Measurements from ENCODE around the gene VPS37D. TPM values are rescaled to one million over a fixed set of nuclear protein-coding genes. Genes with fewer than 3 reads are reported as not detected.

Gene VPS37D
- total RNA-seq, 1 experiment from 2014 or later = 0.85 TPM

GRCh38 chr7:73633844-73634243 is 33.8 kb upstream of the VPS37D start:
- Mint-ChIP-seq H3K27ac (no peak overlapping the region), H3K27me3 (ENCODE audit: low read depth) (peaks cover 33% of the 10 kb centered on the region), H3K36me3 (ENCODE audit: insufficient read depth in 1 of 3, low read depth in 3 of 3) (no peaks in the 10 kb centered on the region)

More at GRCh38 chr7:73633844-73634243, 33.8 kb upstream of the VPS37D start:
- DNase-seq = no peak
- Histone ChIP-seq H3K4me2 (ENCODE audit: insufficient read depth, insufficient read length, low read length) (no peak overlapping the region), H3T11ph (ENCODE audit: low read length) (no peak overlapping the region), H3K9ac (ENCODE audit: extremely low read depth, insufficient read length, low read length) (no peak overlapping the region), H4K91ac (ENCODE audit: insufficient read length, low read depth, low read length) (no peak overlapping the region), H3K18ac (ENCODE audit: insufficient read length, low read depth, low read length) (no peak overlapping the region), H3K56ac (ENCODE audit: insufficient read length, low read depth, low read length) (no peak overlapping the region), H3K23me2 (ENCODE audit: insufficient read length, low read depth, low read length, poor library complexity, severe bottlenecking) (no peaks in the 10 kb centered on the region), H4K5ac (ENCODE audit: insufficient read length, low read depth, low read length) (no peak overlapping the region), H2AK5ac (ENCODE audit: insufficient read length, low read length) (no peak overlapping the region), H3K27me3 (ENCODE audit: insufficient read depth, low read length) (no peaks in the 10 kb centered on the region), H2BK120ac (ENCODE audit: low read depth, low read length, poor library complexity, severe bottlenecking) (no peak overlapping the region), H2BK12ac (ENCODE audit: insufficient read length, low read depth, low read length) (no peak overlapping the region), H3K23ac (ENCODE audit: insufficient read length, low read depth, low read length) (no peak overlapping the region), H4K8ac (replicated peaks; ENCODE audit: insufficient read length, low read depth, low read length) (no peak overlapping the region), H2BK15ac (ENCODE audit: low read depth, low read length) (no peak overlapping the region), H3K79me1 (ENCODE audit: insufficient read depth, low read depth, low read length, poor library complexity, severe bottlenecking) (no peaks in the 10 kb centered on the region), H3K14ac (ENCODE audit: insufficient read depth, low read length) (no peak overlapping the region), H3K4ac (ENCODE audit: low read depth, low read length) (no peak overlapping the region), H2BK5ac (ENCODE audit: insufficient read length, low read length) (no peak overlapping the region), H2AFZ (ENCODE audit: low read length) (no peak overlapping the region), H3K79me2 (ENCODE audit: insufficient read depth, low read length) (no peaks in the 10 kb centered on the region), H3K4me1 (ENCODE audit: insufficient read depth, low read length) (no peaks in the 10 kb centered on the region; the same call in 1 of the 2 replicates), H4K20me1 (ENCODE audit: control insufficient read depth, insufficient read depth, insufficient read length) (no peaks in the 10 kb centered on the region), H3K27ac (ENCODE audit: insufficient read length, low read depth, low read length) (no peak overlapping the region), H2BK20ac (ENCODE audit: low read depth, low read length, poor library complexity, severe bottlenecking) (no peak overlapping the region), H3K9me3 (ENCODE audit: control insufficient read depth, low read depth, low read length) (no peaks in the 10 kb centered on the region)
- peaks cover 5 to 6% of the 10 kb centered on the region in 2 experiments for H3K4me1 Mint-ChIP-seq
- WGBS (ENCODE audit: extremely low coverage, insufficient read length, low lambda C conversion rate) = no CpG with 5 or more reads among the region's 8 CpGs
- no peak for TF ChIP-seq CTCF (conservative IDR thresholded peaks at IDR 0.05)
- H3K4me3 Mint-ChIP-seq = no peak overlapping the region
- no peaks in the 10 kb centered on the region; a peak in 2 of 5 replicates for H3K9me3 Mint-ChIP-seq

Measured in H9 (cell line).